ENCODE results near the gene KRTAP21-1.
"Not testable (repeated sequence)": the region's sequence is repeated elsewhere in the genome, so short reads cannot be mapped to it uniquely, and the experiment has no call there.

Gene KRTAP21-1

GRCh38 chr21:30755328-30755727 is at the start of gene KRTAP21-1:
TSS of gene KRTAP21-1 (minus strand) at chr21:30755428. CDS start at chr21:30755378, 50 bp downstream.
- not testable (repeated sequence) for DNase-seq (ENCODE audit: low read depth)

DNA sequence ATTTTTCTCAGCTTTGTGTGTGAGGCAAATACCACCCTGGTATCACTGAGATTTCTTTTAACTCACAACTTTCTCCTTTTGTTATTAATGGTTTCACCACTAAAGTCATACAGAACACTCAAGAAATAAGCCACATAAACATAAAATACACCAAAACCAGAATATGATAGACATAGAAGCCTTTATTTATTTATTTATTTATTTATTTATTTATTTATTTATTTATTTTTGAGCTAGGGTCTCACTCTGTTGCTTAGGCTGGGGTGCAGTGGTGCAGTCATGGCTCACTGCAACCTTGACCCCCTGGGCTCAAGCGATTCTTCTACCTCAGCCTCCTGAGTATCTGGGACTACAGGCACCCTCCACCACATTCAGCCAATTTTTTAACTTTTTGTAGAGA is 45.4 kb upstream of the KRTAP21-1 start:
- DNase-seq (ENCODE audit: low read depth) = no peak

DNA sequence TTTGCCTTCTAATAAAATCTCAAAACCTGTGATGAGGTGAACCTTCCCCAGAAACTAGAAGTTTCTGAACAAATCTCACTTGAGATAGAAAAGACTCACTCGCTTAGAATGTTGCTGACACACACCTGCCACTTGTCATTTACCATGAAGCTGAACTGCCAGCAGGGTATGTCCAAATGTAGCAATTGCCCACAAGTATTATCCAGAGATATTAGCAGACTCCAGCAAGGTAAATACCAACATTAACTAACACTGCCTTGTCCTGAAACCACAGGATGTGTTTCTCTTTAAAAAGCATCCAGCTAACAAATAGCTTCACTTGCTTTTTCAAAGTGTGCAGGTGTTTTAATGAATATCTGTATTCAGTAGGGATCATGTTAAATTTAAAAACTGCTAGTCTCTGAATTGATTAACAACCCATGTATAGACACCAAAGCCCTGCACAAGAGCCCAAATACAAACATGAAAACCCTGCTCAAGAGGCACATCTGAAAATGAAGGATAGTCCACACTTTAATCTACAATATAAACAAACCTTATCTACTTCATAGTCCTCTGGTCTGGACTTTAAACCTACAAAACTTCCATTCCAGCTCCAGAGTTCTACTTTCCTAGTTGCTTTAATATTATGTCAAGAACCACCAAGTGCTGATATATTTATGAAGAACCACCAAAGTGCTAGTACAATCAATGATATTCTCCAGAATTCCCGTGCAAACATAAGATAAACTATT is 38.5 kb upstream of the KRTAP21-1 start:
- DNase-seq (ENCODE audit: low read depth) = no peak

GRCh38 chr21:30779249-30779648 is 24.0 kb upstream of the KRTAP21-1 start:
- no peak for DNase-seq (ENCODE audit: low read depth)

DNA sequence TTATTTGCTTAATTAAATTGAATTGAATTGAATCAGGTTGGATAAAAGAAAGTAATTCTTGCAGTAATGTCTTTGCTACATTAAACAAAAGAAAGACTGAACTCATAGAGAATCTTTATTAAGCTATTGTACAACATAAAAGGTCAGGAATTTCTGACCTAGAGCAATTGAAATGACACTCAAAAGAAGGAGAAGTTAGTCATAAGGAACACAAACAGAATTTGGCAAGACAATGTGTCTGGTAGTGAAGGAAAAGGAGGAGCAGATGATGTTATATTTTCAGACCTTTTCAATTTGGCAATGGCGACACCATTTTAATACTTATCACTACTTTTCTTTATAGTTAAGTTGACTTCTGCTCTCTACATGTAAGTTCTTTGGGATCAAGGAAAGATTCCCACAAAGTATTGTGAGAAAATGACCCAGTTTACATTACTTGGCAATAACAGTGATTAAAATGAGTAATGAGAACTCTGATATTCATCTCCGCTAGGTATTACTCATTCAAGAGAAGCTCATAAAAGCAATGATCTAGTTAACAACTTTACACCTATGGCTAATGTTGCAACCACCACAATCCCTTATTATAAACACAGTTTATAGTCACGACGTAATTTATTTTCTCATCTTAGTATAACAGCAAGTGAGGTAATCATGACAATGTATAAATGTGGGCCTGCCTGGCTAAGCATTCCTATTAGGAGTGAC is 14.7 kb upstream of the KRTAP21-1 start:
- DNase-seq (ENCODE audit: low read depth) = no peak

- DNase-seq (ENCODE audit: low read depth) = no peak
Measured at GRCh38 chr21:30760776-30761175, 5.5 kb upstream of the KRTAP21-1 start.

DNA sequence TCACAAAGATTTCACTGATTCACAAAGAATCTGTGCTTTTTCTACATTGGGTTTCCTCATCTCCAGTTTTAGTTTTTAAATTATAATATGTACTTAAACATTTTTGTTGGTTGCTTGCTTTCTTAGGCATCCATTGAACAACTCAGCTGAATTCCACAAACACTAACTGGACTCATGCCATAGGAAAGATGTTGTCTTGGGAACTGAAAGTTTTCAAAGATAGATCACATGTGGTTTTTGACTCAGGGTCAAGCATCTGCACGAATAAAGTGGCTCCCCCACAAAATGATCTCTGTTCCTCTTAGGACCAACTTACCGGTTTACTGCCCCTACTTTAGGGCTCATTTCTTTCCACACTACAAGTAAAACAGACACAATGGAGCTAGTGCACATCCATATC is 3.1 kb upstream of the KRTAP21-1 start:
- DNase-seq (ENCODE audit: low read depth) = no peak

- no peak for DNase-seq (ENCODE audit: low read depth)
Measured at GRCh38 chr21:30747159-30747558, 8.1 kb downstream of the KRTAP21-1 start, which contains the start of gene KRTAP21-2. TSS of gene KRTAP21-2 (minus strand) at chr21:30747259. CDS start at chr21:30747202, 57 bp downstream.

- no peak for DNase-seq (ENCODE audit: low read depth)
Measured at GRCh38 chr21:30740462-30740861, 14.8 kb downstream of the KRTAP21-1 start.

GRCh38 chr21:30733026-30733425 is 22.2 kb downstream of the KRTAP21-1 start:
- DNase-seq (ENCODE audit: low read depth) = no peak

- no peak for DNase-seq (ENCODE audit: low read depth)
Measured at GRCh38 chr21:30726726-30727125, 28.5 kb downstream of the KRTAP21-1 start.

- no peak for DNase-seq (ENCODE audit: low read depth)
Measured at GRCh38 chr21:30719401-30719800, 35.8 kb downstream of the KRTAP21-1 start.

GRCh38 chr21:30718239-30718909 is 36.9 kb downstream of the KRTAP21-1 start, which contains the start of gene KRTAP21-3:
TSS of gene KRTAP21-3 (minus strand) at chr21:30718777. CDS start at chr21:30718759, 18 bp downstream.
- no peak for DNase-seq (ENCODE audit: low read depth)

DNA sequence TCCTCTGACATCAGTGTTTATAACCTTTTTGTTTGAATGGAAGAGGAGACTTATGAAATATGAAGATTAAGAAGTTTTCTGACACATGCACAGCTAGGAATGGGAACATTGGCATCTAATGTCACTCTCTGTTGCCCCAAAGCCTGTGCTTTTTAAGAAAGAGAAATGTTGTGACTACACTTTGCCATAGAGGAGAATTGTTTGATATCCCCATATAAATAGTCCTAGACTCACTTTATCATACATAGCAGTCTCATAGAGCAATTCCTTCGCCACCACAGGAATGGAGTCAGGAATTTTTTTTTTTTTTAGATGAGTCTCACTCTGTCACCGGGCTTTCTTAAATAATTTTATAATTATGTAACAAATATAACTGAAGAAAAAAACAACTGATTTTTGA is 38.1 kb downstream of the KRTAP21-1 start:
- no peak for DNase-seq (ENCODE audit: low read depth)

DNA sequence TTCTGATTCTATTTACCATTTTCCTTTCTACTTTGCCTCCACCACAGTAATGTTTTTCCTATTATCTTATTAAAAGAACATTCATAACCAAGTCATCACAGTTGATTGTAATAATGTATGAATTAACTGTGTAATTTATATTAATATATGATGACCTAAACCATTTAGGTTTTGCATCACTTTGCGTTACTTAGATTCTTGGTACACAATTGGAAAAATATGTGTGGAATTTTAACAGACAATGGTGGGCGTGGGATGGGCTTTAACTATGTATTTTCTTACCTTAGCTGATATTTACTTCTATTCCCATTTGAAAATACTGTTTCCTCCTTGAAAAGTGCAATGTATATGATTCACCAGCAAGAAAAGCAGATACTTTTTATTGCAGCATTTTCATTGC is 40.3 kb downstream of the KRTAP21-1 start:
- no peak for DNase-seq (ENCODE audit: low read depth)

DNA sequence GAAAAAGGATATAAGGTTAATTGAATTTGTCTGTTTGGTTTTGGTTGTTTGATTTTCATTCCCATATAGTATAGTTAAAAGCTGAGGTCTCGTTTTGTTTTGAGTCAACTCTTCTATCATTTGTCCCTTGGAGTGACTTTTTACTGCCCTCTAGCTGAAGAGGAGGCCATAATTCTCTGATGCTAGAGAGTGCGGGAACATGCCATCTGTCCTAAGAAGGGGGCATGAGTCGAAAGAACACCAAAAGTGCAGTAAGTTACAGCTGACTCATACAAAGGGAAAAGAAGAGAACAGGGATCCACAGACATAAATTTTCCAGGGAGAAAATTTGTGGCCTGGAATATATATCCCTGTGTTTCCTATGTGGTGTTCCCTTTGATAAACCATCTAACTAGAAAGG is 40.8 kb downstream of the KRTAP21-1 start:
- no peak for DNase-seq (ENCODE audit: low read depth)

DNA sequence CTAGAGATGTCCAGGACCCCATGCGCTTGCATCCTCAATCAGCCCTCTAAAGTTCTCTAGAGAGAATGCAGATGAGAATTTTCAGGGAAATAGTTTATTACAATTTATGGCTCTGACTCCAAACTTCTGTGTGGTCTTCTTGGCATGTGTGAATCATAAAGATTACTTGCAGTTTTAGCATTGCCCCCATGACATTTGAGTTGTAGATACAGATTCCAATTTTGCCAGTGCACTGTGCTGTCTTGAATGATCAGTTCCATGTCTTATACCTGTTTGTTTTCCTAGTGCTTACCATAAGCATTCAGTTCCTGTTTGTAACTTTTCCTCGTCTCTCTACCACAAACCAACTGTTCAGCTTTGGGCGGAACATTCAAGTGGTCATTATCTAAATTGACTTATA is 41.5 kb downstream of the KRTAP21-1 start:
- DNase-seq (ENCODE audit: low read depth) = no peak

DNA sequence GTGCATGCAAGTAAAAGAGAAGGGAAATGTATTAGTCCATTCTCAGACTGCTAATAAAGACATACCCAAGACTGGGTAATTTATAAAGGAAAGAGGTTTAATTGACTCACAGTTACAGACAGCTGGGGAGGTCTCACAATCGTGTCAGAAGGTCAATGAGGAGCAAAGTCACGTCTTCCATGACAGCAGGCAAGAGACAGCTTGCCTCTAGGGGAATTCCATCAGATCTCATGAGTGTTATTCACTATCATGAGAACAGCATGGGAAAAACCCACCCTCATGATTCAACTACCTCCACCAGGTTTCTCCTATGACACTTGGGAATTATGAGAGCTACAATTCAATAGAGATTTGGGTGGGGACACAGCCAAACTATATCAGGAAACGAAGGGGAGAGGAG is 44.7 kb downstream of the KRTAP21-1 start:
- no peak for DNase-seq (ENCODE audit: low read depth)

- no peak for DNase-seq (ENCODE audit: low read depth)
Measured at GRCh38 chr21:30707409-30707808, 47.8 kb downstream of the KRTAP21-1 start.

Data from CMK (cell line).